ENCODE data around the gene TUSC2. TPM values are rescaled to one million over a fixed set of nuclear protein-coding genes. Genes with fewer than 3 reads are reported as not detected.
A peak's percentile ranks its signal among the peaks of the same experiment; 100 is the strongest.

TUSC2 gene
- total RNA-seq, 3 donors from 2014 or later (not counting 1 experiment from before 2014, with no cell fraction given): 18.4 to 23.4 (median 21.3) TPM

- H3K4me1 ChIP-seq (ENCODE audit: control insufficient read depth, insufficient read depth, low read length): peaks cover 46% of the 10 kb centered on the region
- no peaks in the 10 kb centered on the region for H3K27me3 Mint-ChIP-seq (ENCODE audit: low read depth in 2 of 2)
- H3K4me1 Mint-ChIP-seq: peaks cover 10 to 44% of the 10 kb centered on the region in 2 donors
- intact Hi-C loops (cut with micrococcal nuclease): no loop called here
- DNase-seq (no peak), ATAC-seq (no peak)
- H3K4me3 ChIP-seq (ENCODE audit: low read length): no peak overlapping the region
- peak overlapping the region; percentile 38 to 52 for H3K27ac Mint-ChIP-seq
- H3K9me3 Mint-ChIP-seq: no peaks in the 10 kb centered on the region
- 100% methylated on average over 1 of the region's 2 CpGs for WGBS (ENCODE audit: insufficient coverage)
- H3K27ac ChIP-seq (ENCODE audit: low read length): no peak overlapping the region
- peak overlapping the region; percentile 28 for H3K4me3 Mint-ChIP-seq
- H3K36me3 ChIP-seq (ENCODE audit: control insufficient read depth, insufficient read depth, low read length): peaks cover 17% of the 10 kb centered on the region
- no peaks in the 10 kb centered on the region for H3K9me3 ChIP-seq (ENCODE audit: control insufficient read depth, insufficient read depth, low read length)
- H3K27me3 ChIP-seq (ENCODE audit: control insufficient read depth, insufficient read depth, low read length): no peaks in the 10 kb centered on the region
- H3K36me3 Mint-ChIP-seq: no peaks in the 10 kb centered on the region
- TF ChIP-seq CTCF (IDR thresholded peaks at IDR 0.05): no peak
Observed at GRCh38 chr3:50325113-50325480, 2.9 kb downstream of the TUSC2 start.

GRCh38 chr3:50324351-50325112 lies 3.5 kb downstream of the TUSC2 start:
- Mint-ChIP-seq H3K27me3 (ENCODE audit: low read depth in 2 of 2) (no peaks in the 10 kb centered on the region), H3K27ac (peak overlapping the region; percentile 38 to 52), H3K36me3 (no peaks in the 10 kb centered on the region), H3K4me1 (peaks cover 10 to 46% of the 10 kb centered on the region in 2 donors), H3K9me3 (no peaks in the 10 kb centered on the region), H3K4me3 (peak overlapping the region; percentile 28)
- Histone ChIP-seq H3K36me3 (ENCODE audit: control insufficient read depth, insufficient read depth, low read length) (peaks cover 11% of the 10 kb centered on the region), H3K4me3 (ENCODE audit: low read length) (no peak overlapping the region), H3K4me1 (ENCODE audit: control insufficient read depth, insufficient read depth, low read length) (peaks cover 52% of the 10 kb centered on the region), H3K9me3 (ENCODE audit: control insufficient read depth, insufficient read depth, low read length) (no peaks in the 10 kb centered on the region), H3K27me3 (ENCODE audit: control insufficient read depth, insufficient read depth, low read length) (no peaks in the 10 kb centered on the region), H3K27ac (ENCODE audit: low read length) (no peak overlapping the region)
- TF ChIP-seq CTCF (IDR thresholded peaks at IDR 0.05): peak; percentile 80
- ATAC-seq (peak in 1 of 3 donors; percentile 26), DNase-seq (peak; percentile 59 to 76)
- intact Hi-C loops (cut with micrococcal nuclease): no loop called here
- 68% methylated on average over 4 of the region's 4 CpGs for WGBS (ENCODE audit: insufficient coverage)

GRCh38 chr3:50323614-50324199 lies 4.3 kb downstream of the TUSC2 start:
- DNase-seq: no peak

More at GRCh38 chr3:50323614-50324199, 4.3 kb downstream of the TUSC2 start:
- peaks cover 8% of the 10 kb centered on the region for H3K36me3 ChIP-seq (ENCODE audit: control insufficient read depth, insufficient read depth, low read length)
- H3K27ac ChIP-seq (ENCODE audit: low read length): no peak overlapping the region
- Mint-ChIP-seq H3K9me3 (no peaks in the 10 kb centered on the region), H3K27me3 (ENCODE audit: low read depth in 2 of 2) (no peaks in the 10 kb centered on the region), H3K4me1 (peaks cover 18 to 54% of the 10 kb centered on the region in 2 donors), H3K4me3 (no peak overlapping the region), H3K27ac (peak overlapping the region; percentile 50 to 64), H3K36me3 (no peaks in the 10 kb centered on the region)
- no peak for TF ChIP-seq CTCF (IDR thresholded peaks at IDR 0.05)
- H3K27me3 ChIP-seq (ENCODE audit: control insufficient read depth, insufficient read depth, low read length): no peaks in the 10 kb centered on the region
- intact Hi-C loops (cut with micrococcal nuclease): no loop called here
- ATAC-seq: no peak
- H3K4me3 ChIP-seq (ENCODE audit: low read length): no peak overlapping the region
- H3K4me1 ChIP-seq (ENCODE audit: control insufficient read depth, insufficient read depth, low read length): peaks cover 59% of the 10 kb centered on the region
- 61% methylated on average over 5 of the region's 5 CpGs for WGBS (ENCODE audit: insufficient coverage)
- H3K9me3 ChIP-seq (ENCODE audit: control insufficient read depth, insufficient read depth, low read length): no peaks in the 10 kb centered on the region

Measured in natural killer cell (primary cell).